22Rv1 (cell line): Measurements from ENCODE around the gene ABCC12.

Experiments used
- H3K27ac ChIP-seq: fragments of 450-650 bp; 2 replicates; pipeline ENCODE4 v1.5.1; 2017
- ZFX ChIP-seq: fragments of 450-650 bp; IDR thresholded peaks from 2 replicates; pipeline ENCODE4 v1.6.1; 2017; ENCODE audit warnings: antibody characterized with exemption, borderline replicate concordance
- TF ChIP-seq, protein P1 (sequence below): fragments of 450-650 bp; IDR thresholded peaks from 2 replicates; pipeline ENCODE4 v1.5.1; 2017; ENCODE audit warnings: mild to moderate bottlenecking

The ABCC12 gene

DNA sequence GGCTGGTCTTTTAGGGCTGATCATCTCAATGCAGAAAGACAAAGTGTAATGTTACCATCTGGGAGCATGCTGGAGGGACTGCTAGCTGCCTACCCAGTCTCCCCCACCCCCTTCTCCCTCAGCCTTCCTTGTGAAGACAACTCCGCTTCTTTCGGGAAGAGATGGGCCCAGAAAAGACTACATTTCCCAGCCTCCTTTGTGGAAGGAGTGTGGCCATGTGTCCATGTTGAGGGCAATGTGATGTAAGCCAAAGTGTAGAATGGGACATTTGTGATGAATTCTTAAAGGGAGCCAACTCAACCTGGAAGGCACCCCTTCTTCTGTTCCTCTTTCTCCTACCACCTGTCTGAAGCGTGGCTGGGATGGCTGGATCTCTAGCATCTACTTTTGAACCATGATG, 16.3 kb downstream of the ABCC12 start:
- TF ChIP-seq, protein P1, sequence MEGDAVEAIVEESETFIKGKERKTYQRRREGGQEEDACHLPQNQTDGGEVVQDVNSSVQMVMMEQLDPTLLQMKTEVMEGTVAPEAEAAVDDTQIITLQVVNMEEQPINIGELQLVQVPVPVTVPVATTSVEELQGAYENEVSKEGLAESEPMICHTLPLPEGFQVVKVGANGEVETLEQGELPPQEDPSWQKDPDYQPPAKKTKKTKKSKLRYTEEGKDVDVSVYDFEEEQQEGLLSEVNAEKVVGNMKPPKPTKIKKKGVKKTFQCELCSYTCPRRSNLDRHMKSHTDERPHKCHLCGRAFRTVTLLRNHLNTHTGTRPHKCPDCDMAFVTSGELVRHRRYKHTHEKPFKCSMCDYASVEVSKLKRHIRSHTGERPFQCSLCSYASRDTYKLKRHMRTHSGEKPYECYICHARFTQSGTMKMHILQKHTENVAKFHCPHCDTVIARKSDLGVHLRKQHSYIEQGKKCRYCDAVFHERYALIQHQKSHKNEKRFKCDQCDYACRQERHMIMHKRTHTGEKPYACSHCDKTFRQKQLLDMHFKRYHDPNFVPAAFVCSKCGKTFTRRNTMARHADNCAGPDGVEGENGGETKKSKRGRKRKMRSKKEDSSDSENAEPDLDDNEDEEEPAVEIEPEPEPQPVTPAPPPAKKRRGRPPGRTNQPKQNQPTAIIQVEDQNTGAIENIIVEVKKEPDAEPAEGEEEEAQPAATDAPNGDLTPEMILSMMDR = no peak
- no peak for TF ChIP-seq ZFX

DNA sequence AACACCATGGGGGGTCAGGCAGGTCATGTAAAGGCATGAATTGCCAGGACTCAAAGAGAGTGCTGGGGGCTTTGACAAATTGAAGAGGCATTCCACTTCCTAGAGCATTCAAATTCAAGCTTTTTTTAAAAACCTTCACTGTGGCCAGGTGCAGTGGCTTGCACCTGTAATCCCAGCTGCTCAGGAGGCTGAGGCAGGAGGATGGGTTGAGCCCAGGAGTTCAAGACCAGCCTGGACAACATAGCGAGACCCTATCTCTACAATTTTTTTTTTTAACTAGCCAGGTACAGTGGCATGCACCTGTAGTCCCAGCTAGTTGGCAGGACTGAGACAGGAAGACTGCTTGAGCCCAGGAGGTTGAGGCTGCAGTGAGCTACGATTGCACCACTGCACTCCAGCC, 17.2 kb downstream of the ABCC12 start:
- TF ChIP-seq, protein P1 = no peak
- no peak for TF ChIP-seq ZFX
- H3K27ac ChIP-seq = no peak overlapping the region

More for the DNA sequence above, 16.3 kb downstream of the ABCC12 start:
- no peak overlapping the region for H3K27ac ChIP-seq

DNA sequence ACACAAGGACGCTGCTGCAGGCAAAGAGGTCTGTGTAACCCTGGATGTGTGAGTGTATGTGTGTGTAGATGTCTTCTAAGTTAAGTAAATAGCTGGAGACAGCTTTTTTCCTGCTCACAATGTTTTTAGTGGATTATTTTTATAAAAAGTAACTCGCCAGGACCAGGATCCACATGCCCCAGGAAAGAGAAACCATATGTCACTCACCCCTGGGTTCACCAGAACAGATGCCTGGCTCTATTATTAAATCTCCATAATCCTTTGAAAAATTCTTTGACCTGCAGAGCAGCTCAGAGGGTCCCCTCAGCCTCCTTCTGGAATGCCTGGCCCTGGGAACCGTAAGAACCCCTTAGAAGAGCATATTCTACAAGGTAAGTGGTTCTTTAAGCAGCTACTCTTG, 18.0 kb downstream of the ABCC12 start:
- TF ChIP-seq, protein P1 = no peak
- TF ChIP-seq ZFX = no peak
- H3K27ac ChIP-seq = no peak overlapping the region

DNA sequence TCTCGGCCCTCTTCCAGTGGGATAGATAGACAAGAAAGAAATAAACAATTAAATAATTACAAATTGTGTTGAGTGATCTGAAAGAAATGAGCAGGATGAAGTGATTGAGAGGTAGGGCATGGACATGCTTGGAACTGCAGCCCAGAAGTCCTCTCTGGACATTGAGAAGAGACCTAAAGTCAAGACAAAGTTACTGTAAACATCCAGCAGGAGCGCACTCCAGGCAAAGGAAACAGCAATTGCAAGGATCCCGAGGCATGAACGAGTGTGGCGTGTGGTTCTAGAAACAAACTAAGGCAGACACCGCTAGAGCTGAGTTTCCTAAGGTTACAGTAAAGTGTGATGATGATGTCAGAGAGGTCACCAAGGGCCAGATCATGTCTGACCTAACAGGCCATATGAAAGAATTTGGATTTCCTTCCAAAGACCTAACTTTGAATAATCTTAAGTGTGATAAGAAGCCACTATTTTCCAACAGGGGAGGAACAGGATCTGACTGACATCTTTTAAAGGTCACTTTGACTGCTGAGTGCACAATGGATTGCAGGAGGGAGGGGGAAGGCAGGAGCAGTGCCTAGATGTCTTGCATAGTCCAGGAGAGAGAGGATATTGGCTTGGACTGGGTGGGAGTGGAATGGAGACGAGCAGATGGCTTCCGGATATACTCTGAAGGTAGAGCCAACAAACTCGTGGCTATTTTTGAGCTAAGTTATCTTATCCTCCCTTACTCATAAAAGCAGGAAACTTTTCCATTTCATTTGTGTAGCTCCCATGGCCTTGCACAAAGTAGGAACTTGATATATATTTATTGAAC, 19.0 kb downstream of the ABCC12 start:
- no peak overlapping the region for H3K27ac ChIP-seq
- TF ChIP-seq ZFX = no peak
- TF ChIP-seq, protein P1 = no peak

DNA sequence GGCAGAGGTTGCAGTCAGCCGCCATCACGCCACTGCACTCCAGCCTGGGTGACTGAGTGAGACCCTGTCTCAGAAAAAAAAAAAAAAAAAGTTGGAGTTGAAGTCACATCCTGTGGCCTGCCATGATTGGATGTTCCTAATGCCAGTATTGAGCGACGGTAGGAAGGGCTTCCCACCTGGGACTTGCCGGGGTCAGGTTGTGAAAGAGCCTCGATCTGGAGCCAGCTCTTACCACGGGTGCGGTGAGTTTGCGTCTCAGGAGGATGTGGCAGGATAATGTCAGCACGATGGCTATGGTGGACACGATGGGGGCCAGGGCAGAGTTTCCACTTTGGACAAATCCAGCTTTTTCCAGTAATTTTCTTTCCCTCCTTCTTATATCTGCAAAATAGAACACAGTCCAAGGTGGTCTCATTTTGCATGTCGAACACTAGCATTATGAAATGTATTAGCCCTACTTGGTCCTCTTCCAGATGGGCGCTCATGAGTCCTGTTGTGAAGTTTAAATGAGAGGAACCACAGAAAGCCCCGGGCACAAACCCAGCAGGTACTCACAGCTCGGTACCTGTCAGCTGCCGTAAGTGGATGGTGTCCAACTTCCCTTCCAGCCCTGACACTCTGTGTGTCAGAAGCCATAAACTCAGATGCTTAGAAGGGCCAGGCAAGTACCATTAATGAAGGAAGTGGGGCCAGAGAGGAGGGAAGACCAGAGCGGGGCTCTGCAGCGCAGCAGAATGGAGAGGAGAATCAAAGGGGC, 22.2 kb downstream of the ABCC12 start:
- no peak overlapping the region for H3K27ac ChIP-seq
- TF ChIP-seq, protein P1 = no peak
- TF ChIP-seq ZFX = no peak

DNA sequence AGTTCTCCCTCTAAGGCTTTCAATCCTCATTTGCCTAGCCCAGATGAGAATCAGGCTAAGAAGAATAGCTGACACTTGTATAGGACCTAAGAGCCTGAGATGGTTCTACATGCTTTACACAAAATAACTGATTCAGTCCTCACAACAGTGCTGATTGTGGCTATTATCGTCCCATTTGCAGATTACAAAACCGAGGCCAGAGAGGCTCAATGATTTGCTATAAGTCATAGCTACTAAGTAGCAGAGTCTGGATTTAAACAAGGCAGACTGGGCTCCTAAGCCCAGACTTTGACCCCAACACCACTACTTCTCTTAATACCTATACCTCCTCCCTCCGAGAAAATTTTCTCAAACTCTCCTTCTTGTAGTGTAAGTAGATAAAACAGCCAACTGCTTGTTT, 23.1 kb downstream of the ABCC12 start:
- no peak overlapping the region for H3K27ac ChIP-seq
- no peak for TF ChIP-seq ZFX
- TF ChIP-seq, protein P1 = no peak
